HL-60 (cell line): ENCODE measurements around the gene GNAI1.

Source experiments
- DNase-seq, 2 experiments: peaks; one replicate each; pipeline ENCODE4 v3.0.0-alpha.2; 2010 to 2020; ENCODE audit warnings: low read depth in 1 of 2, low spot score in 1 of 2
- H3K27ac ChIP-seq: fragments of 250-450 bp; sonication (Bioruptor Pico); replicated peaks from 2 replicates; pipeline ENCODE4 v1.5.1; 2020; ENCODE audit warnings: mild to moderate bottlenecking, moderate library complexity
- H3K27me3 ChIP-seq: fragments of 250-450 bp; sonication (Bioruptor Pico); 2 replicates; pipeline ENCODE4 v1.5.1; 2021; ENCODE audit warnings: mild to moderate bottlenecking, moderate library complexity; ENCODE audit not compliant: insufficient read depth, poor library complexity, severe bottlenecking
- H3K4me3 ChIP-seq: replicated peaks from 2 replicates; pipeline ENCODE4 v1.5.1; 2011; ENCODE audit warnings: mild to moderate bottlenecking, control low read depth, low read length; ENCODE audit not compliant: insufficient read depth
- GABPA ChIP-seq: IDR thresholded peaks from 2 replicates; pipeline ENCODE4 v1.6.1; 2012; ENCODE audit warnings: low read depth
- POLR2AphosphoS5 ChIP-seq: IDR thresholded peaks from 2 replicates; pipeline ENCODE4 v1.6.1; 2012; ENCODE audit warnings: low read depth
- SPI1 ChIP-seq: IDR thresholded peaks from 2 replicates; pipeline ENCODE4 v1.6.1; 2012; ENCODE audit warnings: low read depth, mild to moderate bottlenecking, borderline replicate concordance
- TF ChIP-seq, protein P1 (sequence below): IDR thresholded peaks from one replicate; pipeline ENCODE4 v1.5.1; 2011; ENCODE audit warnings: low read length, control low read depth, inconsistent platforms; ENCODE audit not compliant: insufficient read depth
- TF ChIP-seq, protein P2 (sequence below): IDR thresholded peaks from 2 replicates; pipeline ENCODE4 v1.6.1; 2012; ENCODE audit warnings: low read depth; ENCODE audit not compliant: insufficient replicate concordance

Gene GNAI1

DNA sequence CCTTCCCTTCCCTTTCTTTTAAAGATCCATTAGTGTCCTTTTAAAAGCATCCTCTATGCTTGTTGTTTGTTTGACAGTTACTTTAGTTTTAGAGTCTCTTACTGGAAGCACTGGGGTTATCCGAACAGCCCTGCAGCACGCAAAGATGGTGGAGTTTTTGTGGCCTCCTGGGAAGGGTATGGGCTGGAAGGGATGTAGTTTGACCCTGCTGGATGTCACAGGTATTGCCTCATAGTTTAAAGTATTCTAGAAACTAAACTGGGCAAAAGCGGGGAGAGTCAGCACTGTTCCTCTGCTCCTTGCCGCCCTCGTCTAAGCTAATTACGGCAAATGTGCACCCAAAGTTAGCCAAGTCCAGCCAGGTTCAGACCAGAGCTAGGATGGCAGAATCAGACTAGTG lies 35.8 kb upstream of the GNAI1 start:
- DNase-seq: no peak
- Histone ChIP-seq H3K27ac (no peak overlapping the region), H3K4me3 (no peak overlapping the region), H3K27me3 (no peaks in the 10 kb centered on the region)
- TF ChIP-seq, protein P1, sequence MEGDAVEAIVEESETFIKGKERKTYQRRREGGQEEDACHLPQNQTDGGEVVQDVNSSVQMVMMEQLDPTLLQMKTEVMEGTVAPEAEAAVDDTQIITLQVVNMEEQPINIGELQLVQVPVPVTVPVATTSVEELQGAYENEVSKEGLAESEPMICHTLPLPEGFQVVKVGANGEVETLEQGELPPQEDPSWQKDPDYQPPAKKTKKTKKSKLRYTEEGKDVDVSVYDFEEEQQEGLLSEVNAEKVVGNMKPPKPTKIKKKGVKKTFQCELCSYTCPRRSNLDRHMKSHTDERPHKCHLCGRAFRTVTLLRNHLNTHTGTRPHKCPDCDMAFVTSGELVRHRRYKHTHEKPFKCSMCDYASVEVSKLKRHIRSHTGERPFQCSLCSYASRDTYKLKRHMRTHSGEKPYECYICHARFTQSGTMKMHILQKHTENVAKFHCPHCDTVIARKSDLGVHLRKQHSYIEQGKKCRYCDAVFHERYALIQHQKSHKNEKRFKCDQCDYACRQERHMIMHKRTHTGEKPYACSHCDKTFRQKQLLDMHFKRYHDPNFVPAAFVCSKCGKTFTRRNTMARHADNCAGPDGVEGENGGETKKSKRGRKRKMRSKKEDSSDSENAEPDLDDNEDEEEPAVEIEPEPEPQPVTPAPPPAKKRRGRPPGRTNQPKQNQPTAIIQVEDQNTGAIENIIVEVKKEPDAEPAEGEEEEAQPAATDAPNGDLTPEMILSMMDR: no peak
- no peak for TF ChIP-seq GABPA
- TF ChIP-seq POLR2AphosphoS5: no peak
- TF ChIP-seq SPI1: no peak
- TF ChIP-seq, protein P2, sequence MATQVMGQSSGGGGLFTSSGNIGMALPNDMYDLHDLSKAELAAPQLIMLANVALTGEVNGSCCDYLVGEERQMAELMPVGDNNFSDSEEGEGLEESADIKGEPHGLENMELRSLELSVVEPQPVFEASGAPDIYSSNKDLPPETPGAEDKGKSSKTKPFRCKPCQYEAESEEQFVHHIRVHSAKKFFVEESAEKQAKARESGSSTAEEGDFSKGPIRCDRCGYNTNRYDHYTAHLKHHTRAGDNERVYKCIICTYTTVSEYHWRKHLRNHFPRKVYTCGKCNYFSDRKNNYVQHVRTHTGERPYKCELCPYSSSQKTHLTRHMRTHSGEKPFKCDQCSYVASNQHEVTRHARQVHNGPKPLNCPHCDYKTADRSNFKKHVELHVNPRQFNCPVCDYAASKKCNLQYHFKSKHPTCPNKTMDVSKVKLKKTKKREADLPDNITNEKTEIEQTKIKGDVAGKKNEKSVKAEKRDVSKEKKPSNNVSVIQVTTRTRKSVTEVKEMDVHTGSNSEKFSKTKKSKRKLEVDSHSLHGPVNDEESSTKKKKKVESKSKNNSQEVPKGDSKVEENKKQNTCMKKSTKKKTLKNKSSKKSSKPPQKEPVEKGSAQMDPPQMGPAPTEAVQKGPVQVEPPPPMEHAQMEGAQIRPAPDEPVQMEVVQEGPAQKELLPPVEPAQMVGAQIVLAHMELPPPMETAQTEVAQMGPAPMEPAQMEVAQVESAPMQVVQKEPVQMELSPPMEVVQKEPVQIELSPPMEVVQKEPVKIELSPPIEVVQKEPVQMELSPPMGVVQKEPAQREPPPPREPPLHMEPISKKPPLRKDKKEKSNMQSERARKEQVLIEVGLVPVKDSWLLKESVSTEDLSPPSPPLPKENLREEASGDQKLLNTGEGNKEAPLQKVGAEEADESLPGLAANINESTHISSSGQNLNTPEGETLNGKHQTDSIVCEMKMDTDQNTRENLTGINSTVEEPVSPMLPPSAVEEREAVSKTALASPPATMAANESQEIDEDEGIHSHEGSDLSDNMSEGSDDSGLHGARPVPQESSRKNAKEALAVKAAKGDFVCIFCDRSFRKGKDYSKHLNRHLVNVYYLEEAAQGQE: no peak

DNA sequence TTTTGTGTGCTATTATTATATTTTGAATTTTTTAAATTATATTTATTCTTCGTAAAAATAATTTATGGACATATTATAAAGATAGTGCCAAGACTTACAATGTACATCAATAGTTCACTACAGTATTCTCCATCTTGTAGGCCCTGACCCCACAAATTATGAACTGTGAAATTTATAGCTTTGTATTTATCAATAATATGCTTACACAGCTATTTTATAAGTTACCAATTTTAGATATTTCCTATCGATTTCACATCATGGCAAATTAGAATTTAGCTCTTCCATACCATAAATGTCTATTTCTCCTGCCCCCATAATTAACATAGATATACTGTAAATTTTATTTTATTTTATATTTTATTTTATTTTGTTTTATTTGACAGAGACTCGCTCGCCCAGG lies 34.4 kb upstream of the GNAI1 start:
- TF ChIP-seq, protein P2: no peak
- TF ChIP-seq, protein P1: no peak
- TF ChIP-seq GABPA (no peak), SPI1 (no peak), POLR2AphosphoS5 (no peak)
- H3K4me3 ChIP-seq: no peak overlapping the region

DNA sequence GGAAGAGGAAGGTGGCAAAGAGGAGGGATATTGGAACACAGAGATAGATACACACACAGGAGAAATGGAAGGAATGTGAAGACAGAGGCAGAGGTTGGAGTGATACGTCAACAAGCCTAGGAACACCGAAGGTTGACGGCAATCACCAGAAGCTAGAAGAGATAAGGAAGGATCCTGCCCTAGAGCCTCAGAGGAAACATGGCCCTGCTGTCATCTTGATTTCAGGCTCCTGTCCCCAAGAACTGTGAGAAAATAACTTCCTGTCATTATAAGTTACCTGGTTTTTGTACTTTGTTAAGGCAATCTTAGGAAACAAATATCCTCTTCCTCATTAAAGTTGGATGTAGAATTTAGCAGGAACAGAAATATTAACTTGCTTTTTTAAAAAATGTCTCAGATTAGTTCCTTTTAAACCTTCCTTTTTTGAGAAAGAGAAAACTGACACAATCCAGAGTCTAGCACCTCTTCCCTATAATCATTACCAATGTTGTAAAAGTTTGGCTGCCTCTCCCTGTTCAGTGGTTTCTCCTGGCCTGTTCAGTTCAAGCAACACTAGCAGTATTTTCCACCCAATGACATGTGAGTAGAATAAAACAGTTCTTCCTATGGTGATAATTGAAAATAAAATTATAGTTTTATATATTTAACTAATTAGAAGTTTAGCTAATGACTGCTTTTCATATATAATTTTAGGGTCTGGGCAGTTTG lies 28.8 kb upstream of the GNAI1 start:
- Histone ChIP-seq H3K4me3 (no peak overlapping the region), H3K27me3 (no peaks in the 10 kb centered on the region), H3K27ac (no peak overlapping the region)
- DNase-seq: no peak
- TF ChIP-seq, protein P1: no peak
- TF ChIP-seq POLR2AphosphoS5: no peak
- no peak for TF ChIP-seq SPI1
- TF ChIP-seq GABPA: no peak
- TF ChIP-seq, protein P2: no peak

More for the DNA sequence above, 34.4 kb upstream of the GNAI1 start:
- DNase-seq: no peak
- no peaks in the 10 kb centered on the region for H3K27me3 ChIP-seq
- no peak overlapping the region for H3K27ac ChIP-seq
